ENCODE measurements around the gene TAGLN3. TPM values are rescaled to one million over a fixed set of nuclear protein-coding genes. Genes with fewer than 3 reads are reported as not detected.

TAGLN3 gene
- total RNA-seq, 1 donor from 2014 or later, result 0.85 TPM

GRCh38 chr3:112053229-112053628, 54.5 kb downstream of the TAGLN3 start:
- DNase-seq, result no peak

- DNase-seq, result no peak
These were observed 57.8 kb downstream of the TAGLN3 start for GRCh38 chr3:112056451-112056929.

- no peak for DNase-seq
These were observed 60.8 kb downstream of the TAGLN3 start for GRCh38 chr3:112059497-112059896.

DNA sequence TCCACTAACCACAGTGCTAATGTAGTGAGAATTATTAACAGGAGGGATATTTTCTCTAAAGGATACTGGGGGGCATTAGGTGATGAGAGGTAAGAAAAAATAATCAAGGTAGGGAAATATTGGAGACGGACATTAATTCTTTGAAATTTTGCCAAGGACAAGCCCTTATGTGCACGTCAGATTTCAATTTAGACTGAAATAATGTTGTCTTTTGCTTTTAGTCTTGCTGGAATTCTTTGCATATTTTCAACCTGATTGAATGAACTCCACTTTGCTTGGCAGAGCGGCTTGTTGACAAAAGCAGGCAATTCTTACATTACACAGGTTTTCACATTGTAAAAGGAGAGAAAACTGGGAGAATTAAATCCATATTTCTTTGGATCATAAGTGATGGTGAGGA, 62.4 kb downstream of the TAGLN3 start:
- no peak for DNase-seq

Other genes with a start within 250 kb of the TAGLN3 start
- 73.8 and 89.9 TPM in 2 replicates for gene PHLDB2, start 139.7 kb upstream of the TAGLN3 start, total RNA-seq
- gene ABHD10, start 19.9 kb upstream of the TAGLN3 start, total RNA-seq, result 26.2 and 45.9 TPM in 2 replicates
- gene TMPRSS7, start 35.8 kb downstream of the TAGLN3 start, total RNA-seq, result not detected in 2 replicates
- gene C3orf52, start 87.5 kb downstream of the TAGLN3 start, total RNA-seq, result 6.7 and 7.7 TPM in 2 replicates
- gene GCSAM, start 134.3 kb downstream of the TAGLN3 start, total RNA-seq, result not detected in 2 replicates